DOHH2 (cell line): ENCODE measurements around the gene TMEM176B.

Experiments
- CTCF ChIP-seq: fragments of 200-600 bp; sonication (generic); IDR thresholded peaks from one replicate; pipeline ENCODE4 v1.5.1; 2014; ENCODE audit warnings: antibody characterized with exemption, mild to moderate bottlenecking, low read depth, low read length; ENCODE audit not compliant: poor library complexity, severe bottlenecking
- EZH2phosphoT487 ChIP-seq: fragments of 200-600 bp; sonication (generic); IDR thresholded peaks from 2 replicates; pipeline ENCODE4 v1.6.1; 2017; ENCODE audit warnings: borderline replicate concordance, mild to moderate bottlenecking, antibody characterized with exemption, low read length, moderate library complexity, mixed read lengths

- no peak for TF ChIP-seq CTCF
- TF ChIP-seq EZH2phosphoT487: no peak
Observed at GRCh38 chr7:150838965-150839650, 38.9 kb upstream of the TMEM176B start.
